Stimulated activated CD8-positive, alpha-beta memory T cell treated with anti-CD3 and anti-CD28 coated beads, Interleukin-4, amount 100 ng/mL, for 24 hours (primary cell): Measurements from ENCODE around the gene SYTL5.

Experiments
- DNase-seq: peaks from one replicate; pipeline ENCODE4 v3.0.0-alpha.2; 2020; ENCODE audit warnings: low read depth

SYTL5 gene

DNA sequence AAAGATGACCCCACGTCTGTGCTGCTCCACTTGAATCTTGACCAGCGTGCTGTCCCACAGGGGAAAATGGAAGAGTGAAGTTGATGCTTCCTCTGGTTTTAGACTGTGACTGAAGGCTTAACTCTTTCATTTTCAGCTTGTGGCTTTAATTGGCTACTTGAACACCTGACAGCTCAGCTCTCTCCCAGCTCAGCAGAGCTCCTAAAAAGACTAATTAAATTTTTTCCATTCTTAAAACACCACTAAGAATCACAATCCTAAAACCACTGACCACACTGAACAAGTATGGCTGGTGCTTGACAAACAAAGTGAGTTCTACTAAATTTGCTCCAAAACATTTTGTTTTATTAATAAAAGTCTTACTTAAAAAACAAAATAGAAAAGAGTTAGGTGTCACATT is 142.7 kb downstream of the SYTL5 start:
- no peak for DNase-seq

DNA sequence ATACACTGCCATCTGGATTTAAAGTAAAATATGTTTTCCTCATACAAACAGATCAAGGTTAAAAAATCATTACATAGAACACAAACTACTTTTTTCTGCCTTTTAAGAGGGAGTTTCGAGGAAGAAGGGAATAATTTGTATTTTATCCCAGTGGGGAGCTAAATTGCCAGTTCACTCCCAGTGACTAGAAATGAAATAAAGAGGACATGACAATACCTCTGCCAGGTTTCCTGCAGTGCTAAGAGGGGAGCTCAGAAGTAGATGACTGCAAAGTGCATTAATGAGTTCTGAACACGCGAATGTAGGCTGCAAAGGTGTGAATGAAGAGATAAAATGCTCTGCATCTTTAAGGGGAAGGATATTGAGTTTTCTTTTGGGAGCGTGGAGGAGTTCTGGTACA is 144.6 kb downstream of the SYTL5 start:
- DNase-seq = no peak

DNA sequence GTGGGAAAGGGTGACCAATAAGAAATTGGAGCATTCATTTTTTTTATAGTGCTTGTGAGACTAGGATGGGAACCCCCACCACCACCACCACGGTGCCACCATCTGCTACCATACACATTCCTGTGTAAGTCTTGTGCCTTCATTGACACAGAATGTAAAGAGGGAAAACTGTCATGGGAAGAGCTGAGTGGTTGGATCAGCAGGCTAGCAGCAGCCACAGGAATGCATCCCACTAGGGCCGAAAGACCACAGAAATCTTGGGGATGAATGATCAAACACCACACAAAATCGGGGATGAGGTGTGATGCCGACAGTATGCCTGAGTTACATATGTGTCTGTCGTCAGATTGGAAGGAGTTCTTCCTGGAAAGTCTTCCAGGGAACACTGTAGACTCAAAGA is 145.1 kb downstream of the SYTL5 start:
- no peak for DNase-seq

DNA sequence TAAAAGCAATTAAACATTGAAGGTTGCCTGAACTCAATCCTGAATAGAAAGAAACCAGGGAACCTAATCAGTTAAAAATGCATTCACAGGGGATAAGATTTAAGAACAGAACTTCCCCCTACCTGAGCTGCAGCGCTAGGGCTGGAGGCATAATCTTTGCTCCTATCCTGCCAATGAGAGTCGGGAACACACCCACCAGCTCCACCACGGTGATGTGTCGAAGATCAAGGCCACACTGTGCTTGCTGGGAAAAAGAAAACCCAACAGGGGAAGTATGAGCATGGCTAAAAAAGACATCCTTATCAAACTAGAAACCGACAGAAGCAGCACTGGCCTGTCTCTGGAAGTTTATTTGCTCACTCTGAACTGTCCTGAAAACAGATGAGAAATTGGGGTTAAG is 148.0 kb downstream of the SYTL5 start:
- no peak for DNase-seq

DNA sequence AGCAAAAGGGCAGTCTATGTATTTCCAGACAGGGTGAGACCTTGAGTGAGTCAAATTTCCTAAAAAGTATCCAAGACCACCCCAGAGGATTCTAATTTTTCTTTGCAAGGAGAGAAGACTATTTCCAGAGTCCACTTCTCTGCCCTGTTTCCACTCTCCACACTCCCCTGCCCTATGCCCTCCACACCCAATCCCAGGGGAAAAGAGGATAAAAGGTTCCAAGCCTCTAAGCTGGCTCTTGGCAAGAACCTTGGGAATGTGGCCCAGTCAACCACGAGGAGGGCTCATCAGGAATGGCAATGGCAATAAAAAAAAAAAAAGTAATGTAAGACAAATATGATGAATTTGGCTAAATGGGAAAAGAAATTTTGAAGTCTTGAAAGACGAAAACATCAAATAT is 148.5 kb downstream of the SYTL5 start:
- no peak for DNase-seq

DNA sequence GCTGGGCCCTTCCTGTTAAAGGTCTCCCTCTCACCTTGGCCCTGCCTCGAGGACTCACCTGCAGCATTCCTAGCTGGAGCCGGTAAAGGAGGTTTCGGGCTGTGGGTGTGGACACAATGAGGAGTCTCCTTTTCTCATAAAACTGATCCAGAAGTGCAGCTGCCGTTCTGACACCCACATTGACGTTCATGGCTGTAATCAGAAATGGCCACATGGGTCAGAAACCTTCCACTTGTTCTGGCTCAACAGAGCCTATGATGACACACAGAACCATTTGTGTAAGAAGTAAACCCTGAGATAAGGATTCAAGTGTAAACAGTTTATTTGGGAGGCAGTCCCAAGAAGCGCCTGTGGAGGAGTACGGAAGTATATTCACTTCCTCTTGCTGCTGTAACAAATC is 150.5 kb downstream of the SYTL5 start:
- no peak for DNase-seq

DNA sequence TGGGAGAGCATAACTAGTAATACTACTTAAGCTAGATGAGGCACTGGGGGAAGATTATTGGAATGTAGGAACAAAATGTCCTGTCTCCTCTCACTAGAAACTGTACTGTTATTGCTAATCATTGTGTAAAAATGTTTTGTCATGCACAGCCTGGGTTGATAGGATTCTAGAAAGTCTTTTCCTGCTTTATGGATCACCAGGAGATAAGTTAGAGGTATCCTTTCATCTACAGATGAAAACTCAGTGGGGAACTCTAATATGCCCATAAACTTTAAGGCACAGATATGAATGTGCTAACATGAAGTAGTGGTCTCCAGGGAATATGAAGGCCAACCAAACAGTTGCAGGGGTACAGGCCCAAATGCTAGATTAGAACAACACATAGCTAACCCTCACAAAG is 156.8 kb downstream of the SYTL5 start:
- no peak for DNase-seq

DNA sequence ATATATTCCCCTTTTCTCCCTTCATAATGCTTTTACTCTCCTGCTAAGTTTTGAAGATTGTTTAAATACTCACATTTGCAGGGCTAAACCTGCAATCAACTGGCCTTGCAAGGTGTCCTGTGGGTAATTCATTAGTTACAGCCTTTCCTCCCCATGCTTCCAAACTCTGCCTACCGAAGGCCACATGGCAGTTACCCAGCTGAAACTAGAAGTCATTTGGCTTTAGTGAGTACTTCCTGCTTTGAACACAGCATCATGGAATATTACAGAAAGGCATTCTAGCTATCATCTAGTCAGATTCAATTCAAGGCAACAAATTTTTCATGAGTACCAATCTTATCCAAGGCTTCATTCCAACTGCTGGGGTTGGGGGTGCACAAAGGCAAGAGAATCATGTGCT is 158.7 kb downstream of the SYTL5 start:
- no peak for DNase-seq

DNA sequence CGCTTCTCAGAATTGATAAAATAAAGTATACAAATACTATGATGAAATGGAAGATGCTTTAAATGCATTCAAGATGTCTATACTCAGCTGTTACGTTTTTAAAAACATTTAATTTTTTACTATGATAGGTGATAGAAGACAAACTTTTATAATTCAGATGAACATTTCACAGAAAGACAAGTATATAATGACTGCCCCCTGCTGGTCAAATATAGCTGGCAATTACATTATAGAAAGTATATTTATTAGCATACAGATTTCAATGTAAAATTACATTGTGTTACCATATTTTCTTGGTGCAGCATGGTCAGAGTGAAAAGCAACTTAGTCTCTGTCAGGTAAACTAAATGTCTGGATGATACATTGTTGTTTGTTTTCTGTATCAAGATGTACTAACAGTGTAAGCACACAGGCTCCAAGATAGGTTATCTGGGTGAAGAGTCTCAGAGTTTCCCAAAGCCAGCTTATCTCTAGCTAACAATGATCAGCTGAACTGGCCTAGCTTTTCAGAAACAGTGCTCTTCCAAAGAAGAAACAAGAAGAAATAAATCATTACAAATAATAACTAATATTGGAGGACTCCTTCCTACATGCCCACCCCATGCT is 160.2 kb downstream of the SYTL5 start:
- no peak for DNase-seq

DNA sequence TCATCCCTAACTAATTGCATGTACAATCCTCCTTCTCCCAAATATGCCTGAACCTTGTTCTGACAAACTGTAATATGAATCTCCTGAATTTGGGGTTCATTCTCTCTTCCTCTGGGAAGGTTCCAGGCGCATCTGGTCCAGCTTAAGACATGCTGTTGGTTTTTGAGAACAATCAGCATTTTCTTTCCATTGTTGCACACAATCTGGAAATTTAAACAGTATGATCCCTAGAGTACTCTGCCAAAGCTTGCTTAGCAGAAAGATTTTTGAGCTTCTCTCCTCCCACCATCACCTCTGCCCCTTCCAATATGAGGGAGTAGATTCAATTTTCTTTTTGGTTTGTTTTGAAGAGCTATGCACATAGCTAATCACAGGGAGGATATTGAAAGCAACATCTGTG is 164.2 kb downstream of the SYTL5 start:
- no peak for DNase-seq

DNA sequence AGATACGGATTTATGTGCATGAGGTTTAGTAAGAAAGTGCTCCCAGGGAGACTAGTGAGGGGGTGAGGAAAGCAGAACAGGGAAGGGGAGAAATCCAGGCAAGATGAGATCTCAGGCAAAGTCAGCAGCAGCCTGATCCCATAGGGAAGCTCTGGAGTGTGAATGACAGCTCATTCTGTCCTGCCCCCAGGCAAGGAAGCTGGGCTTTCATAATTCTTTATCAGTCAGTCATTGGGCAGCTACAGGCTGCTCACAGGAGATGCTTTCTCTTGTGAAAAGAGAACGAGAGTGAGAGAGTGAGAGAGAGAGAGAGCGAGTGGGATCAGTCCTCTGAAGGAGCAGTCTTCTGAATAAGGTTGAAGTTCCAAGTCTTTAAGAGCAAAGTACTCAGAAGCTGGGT is 166.2 kb downstream of the SYTL5 start:
- DNase-seq = no peak

DNA sequence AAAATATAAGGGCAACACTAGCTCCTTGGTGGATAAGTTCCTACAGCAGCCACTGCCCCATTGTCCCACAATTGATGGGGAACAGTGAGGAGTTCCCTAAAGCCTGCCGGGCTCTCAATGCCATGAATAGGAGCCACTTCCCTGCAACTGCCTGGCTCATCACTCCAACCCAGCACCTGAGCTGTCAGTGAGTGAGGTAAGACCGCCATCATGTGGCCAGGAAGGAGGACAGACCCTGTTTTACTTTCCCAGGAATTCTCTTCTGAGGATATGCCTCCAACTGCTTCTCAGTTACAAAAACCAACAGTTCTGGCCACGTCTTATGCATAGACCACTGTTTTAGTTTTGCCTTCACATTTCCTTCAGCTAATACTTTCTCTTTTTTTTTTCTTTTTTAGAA is 168.8 kb downstream of the SYTL5 start:
- no peak for DNase-seq

DNA sequence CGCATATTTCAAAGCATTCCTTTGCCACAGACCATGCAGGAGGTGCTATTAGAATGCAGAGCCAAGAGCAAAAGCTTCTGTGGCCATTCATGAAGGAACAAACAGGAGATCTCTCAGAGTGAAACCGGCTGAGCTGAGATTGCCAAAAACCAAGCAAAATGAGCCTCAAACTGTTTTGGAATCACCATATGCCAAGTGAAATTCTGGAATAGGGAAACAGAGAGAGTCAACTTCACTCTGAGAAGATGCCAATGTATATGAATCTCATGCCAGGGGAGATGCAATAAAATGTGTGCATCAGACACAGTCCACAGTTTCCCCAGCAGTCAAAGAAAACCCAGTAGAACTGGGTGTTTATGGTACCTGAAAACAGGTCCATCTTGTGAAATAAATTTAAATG is 172.0 kb downstream of the SYTL5 start:
- DNase-seq = no peak
